DMS53 treated with DMSO at 0.1 percent for 48 hours (cell line): ENCODE results near the gene FRMD4B.
"Not testable (repeated sequence)": the region's sequence is repeated elsewhere in the genome, so short reads cannot be mapped to it uniquely, and the experiment has no call there.

Source experiments
- DNase-seq: peaks from one replicate; lab custom pipeline; 2025; ENCODE audit not compliant: unreplicated experiment; lab: John Stamatoyannopoulos, UW

Gene FRMD4B

DNA sequence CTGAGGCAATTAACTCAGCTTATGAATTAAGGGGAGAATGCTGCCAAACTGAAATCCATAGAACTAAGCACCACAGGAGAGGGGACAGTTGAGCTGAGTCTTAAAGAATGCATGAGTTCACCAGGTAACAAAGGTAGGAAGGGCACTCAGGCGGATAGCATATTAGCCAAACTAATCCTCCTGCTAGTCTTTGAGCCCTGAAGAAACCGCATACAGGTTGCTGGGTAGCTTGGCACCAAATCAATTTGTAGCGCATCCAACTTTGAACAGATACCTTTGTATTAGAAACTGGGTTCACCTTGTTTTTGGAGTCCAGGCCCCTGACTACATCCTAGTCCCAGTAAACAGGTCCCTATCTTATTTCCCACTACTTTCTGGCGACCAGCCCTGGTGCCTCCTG lies 93.7 kb downstream of the FRMD4B start:
- DNase-seq, result no peak

DNA sequence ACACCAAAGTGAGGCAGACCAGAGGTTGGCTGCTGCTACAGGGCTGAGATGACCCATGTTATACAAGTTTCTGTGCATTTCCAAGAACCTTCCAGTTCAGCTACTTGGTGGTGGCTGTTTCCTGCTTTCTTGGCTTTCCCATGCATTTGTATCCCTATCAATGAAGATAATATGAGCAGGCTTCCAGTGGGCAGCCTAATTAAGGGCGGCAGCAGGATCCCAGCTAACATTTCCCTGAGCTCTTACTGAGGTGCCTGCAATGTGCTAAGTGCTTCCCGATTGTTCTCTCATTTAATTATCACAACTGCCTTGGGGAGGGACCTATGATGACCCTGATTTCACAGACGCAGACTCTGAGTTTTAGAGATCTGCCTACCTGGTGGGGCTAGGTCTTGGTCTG lies 95.5 kb downstream of the FRMD4B start:
- DNase-seq, result no peak

DNA sequence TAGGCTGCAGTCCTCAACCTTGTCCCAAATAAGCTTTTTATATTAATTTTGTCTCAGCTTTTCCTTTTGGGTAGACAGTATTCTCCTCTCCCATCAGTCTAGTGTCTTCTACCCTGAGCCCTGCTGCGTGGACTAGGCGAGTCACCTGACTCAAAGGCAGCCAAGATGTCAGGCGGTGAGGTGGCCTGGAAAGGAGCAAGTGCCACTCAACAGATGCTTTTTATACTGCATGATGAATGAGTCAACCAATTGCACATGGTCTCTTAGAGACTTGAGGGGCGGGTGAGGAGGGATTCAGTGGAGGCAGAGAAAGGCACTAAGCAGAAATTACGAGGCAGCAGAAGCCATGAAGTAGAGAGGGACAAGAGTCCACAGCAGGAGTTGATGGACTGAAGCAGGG lies 95.9 kb downstream of the FRMD4B start:
- no peak for DNase-seq

DNA sequence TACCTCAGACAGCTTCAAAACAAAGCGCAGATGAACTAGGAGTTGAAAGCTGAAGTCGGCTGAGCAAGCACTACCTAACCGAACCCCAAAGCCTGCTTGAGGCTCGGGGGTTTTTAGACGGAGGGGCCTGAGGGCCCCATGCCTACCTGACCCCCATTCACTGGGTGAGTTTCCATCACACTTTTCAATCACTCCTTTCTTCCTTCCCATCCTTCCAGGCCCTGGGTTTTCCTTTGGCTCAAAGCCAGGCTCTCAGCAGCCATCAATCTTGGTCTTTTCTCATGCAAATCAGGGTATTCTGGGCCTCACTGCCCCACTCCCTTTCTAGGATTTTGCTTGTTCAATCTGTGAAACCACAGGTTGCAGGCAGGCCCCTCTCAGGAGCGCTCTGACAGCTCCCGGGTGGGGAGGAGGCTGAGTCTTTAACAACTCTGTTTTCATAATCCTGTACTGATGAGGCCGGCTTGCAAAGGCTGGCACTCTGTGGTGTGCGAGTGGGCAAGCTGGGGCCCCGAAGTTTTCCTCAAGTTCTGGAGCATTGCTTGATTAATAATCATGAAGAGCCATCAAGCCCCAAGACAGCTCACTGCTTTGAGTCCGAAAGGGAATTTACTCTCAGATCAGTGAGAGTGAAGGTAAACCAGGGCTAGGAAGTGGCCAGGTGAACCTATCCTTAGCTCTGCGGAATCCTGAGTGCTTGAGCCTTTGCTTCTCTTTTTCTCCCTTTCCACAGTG lies 97.6 kb downstream of the FRMD4B start:
- no peak for DNase-seq

DNA sequence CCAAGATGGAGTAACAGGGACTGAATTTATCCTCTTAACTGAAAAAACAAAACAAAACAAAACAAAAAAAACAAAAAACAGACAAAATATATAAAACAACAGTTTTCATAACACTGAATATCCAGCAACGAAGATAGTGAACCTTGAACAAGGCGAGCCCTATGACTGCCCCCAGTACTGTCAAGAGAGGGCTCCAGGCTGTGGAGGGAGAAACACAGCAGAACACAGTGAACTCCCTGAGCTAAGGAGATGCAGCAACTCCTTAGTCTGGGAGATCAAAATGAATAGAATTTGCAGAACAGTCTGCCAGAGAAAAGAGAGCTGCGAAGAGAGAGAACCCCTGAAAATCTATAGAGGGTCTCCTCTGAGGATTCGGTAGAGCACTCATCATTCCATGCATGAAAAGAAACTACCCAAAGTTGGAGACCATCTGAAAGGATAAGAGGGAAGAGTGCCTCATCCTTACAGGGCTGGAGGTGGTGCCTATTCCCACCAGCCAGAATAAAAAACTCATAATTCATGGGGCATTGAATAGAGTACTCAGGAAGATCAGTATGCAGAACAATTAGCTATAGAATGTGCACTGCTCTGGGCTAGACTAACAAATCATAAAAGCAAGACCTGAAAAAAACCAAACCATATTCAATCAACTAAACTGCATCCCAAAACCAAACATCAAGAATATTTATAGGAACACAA lies 101.8 kb downstream of the FRMD4B start:
- no peak for DNase-seq

DNA sequence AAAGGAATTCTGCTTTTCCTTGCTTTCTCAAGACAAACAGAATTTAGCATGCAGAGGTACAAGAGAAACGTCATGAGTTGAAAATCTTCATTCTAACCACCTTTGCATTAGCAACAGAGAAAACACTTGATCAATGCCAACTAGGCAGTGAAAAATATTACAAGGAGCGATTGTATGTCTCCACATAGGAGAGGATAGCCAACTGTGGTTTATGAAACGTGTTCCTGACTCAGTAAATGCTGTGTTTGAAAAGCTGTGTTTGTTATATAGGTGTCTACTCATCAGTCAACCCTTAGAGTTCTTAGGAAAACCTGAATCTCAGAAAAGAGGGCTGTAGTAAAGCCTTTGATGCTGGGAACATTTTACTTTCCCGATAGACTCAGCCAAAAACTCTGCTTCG lies 102.4 kb downstream of the FRMD4B start:
- no peak for DNase-seq

DNA sequence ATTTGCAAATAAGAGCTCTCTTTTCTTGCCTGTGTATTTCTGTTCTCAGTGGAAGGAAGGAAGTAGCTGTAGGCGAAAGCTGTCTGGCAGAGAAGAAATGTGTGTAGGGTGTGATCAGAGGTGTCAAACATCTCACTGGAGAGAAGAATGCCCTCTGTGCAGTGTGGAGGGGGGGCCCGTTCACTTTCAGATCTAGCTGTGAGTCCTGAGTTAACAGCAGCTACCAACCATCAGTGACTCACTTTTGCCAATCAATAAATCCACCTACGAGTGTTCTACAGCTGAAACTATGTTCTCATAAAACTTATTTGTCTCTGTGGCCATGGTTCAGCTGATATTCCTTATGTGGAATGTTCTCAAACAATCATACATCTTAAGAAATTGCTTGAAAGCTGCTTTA lies 103.7 kb downstream of the FRMD4B start:
- no peak for DNase-seq

DNA sequence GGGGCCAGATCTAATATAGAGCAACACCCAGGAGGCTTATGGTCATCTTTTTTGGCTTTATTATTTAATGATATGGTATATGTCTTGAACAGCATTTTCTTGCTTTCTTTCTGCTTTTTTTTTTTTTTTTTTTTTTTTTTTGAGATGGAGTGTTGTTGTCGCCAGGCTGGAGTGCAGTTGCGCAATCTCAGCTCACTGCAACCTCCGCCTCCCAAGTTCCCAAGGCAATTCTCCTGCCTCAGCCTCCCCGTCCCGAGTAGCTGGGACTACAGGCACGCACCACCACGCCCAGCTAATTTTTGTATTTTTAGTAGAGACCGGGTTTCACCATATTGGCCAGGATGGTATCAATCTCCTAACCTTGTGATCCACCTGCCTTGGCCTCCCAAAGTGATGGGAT lies 108.5 kb downstream of the FRMD4B start:
- not testable (repeated sequence) for DNase-seq

DNA sequence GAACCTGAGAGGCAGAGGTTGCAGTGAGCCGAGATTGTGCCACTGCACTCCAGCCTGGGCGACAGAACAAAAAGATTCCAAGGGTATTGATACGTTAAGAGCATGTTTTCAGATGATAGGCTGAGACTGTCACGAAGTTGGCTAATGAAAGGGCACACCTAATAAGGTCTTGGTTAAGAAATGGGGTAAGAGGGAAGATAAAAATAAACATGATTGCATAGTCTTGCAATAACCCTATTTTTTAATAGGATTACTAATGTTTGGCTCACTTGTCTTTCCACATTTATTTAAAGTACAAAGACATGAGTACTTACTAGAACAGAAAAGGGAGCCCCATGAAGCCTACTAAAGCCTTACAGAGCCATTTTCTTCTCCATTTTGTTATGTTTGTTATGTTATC lies 109.0 kb downstream of the FRMD4B start:
- no peak for DNase-seq

DNA sequence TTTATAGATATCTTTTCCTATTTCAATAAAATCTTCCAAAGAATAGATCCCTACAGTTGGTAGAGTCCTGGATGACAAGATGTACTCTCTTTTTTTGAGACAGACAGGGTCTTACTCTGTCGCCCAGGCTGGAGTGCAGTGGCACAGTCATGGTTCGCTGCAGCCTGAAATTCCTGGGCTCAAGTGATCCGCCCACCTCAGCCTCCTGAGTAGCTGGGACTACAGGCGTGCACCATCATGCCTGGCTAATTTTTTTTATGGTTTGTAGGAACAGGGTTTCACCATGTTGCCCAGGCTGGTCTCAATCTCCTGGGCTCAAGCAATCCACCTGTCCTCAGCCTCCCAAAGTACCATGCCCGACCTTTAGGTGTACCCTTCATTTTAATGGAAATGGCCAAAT lies 109.7 kb downstream of the FRMD4B start:
- not testable (repeated sequence) for DNase-seq

DNA sequence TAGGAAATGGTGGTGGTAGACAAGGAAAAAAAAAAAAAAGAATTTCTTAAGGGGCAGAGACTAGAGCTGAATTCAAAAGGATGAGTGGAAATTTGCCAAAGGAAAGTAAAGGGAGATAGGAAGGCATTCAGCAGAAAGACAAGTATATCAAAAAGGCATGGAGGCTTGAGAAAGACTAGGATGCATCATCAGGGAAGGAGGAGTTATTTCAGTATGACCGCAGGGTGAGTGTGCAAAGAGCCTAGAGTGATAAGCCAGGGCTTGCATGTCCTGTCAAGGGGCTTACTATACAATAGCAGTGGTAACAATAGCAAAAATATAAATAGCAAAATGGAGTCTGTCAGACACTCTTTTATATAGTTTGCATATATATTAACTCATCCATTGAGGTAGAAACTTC lies 112.0 kb downstream of the FRMD4B start:
- DNase-seq, result no peak

DNA sequence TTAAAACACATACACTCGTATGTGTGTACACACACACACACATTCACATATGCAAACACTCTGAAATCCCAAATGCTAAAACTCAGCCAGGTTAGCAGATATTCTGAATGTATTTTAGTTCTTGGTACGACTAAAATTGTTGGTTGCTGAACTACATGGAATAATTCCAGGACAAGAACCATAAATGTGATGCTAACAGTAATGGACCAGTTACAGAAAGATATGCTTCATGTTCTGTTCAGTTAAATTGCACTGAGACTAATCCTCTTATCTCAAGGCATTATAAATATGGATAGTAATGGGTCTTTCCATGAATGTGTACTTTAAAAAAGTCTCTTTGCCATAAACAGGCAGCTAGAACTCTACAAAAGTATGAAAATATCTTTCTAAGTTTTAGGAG lies 113.3 kb downstream of the FRMD4B start:
- no peak for DNase-seq

DNA sequence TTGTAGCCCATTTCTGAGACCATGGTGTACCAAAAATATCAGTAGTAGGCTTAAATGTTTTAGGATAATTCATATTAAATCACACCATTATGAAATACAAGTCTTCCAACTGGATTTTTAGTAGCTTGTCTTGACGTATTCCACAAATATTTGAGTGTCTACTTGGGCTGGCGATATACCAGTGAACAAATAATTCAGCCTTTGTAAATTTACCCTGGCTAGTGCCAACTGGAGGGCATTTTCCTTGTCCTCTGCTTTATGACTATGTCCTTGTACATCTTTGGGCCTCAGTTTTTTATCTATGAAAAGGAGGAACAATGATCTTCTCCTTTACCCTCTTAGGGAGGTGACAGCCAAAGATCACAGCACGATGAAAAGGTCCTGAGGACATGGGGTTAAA lies 114.8 kb downstream of the FRMD4B start:
- DNase-seq, result no peak

DNA sequence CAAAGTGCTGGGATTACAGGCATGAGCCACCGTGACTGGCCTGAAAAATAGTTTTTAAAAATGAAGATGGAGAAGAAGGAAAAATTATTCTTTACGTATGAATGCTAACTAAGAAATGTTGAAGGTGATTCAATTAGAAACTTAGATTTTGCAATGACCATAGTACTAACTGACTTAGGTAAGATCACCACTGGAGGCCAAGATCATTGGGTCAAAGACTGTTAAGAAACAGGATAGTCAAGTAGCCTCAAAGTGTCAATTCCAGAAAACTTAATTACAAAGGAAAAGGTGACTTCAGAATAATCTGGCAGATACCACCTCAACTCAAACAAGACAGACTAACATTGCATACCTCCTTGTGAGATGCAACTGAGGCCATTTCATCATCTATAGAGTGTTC lies 119.3 kb downstream of the FRMD4B start:
- no peak for DNase-seq

DNA sequence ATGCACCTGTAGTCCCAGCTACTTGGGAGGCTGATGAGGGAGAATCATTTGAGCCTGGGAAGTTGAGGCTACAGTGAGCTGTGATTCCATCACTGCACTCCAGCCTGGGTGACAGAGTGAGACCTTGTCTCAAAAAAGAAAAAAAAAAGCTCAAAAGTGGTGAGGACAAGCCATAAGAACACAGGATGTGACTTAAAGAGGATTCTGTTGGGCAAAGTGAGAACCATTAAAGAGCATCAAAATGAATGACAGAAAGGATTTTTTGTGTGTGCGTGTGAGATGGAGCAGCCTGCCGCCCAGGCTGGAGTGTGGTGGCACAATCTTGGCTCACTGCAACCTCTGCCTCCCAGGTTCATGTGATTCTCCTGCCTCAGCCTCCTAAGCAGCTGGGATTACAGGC lies 119.8 kb downstream of the FRMD4B start:
- not testable (repeated sequence) for DNase-seq

DNA sequence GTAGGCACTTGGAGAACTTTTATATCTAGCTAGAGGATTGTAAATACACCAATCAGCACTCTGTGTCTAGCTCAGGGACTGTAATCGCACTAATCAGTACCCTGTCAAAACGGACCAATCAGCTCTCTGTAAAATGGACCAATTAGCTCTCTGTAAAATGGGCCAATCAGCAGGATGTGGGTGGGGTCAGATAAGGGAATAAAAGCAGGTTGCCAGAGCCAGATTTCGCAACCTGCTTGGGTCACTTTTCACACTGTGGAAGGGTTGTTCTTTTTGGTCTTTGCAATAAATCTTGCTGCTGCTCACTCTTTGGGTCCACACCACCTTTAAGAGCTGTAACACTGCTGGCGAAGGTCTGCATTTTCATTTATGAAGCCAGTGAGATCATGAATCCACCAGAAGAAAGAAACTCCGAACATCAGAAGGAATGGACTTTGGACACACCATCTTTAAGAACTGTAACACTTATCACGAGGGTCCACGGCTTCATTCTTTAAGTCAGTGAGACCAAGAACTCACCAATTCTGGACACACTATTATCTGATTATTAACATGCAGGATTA lies 125.0 kb downstream of the FRMD4B start:
- DNase-seq, result not testable (repeated sequence)

DNA sequence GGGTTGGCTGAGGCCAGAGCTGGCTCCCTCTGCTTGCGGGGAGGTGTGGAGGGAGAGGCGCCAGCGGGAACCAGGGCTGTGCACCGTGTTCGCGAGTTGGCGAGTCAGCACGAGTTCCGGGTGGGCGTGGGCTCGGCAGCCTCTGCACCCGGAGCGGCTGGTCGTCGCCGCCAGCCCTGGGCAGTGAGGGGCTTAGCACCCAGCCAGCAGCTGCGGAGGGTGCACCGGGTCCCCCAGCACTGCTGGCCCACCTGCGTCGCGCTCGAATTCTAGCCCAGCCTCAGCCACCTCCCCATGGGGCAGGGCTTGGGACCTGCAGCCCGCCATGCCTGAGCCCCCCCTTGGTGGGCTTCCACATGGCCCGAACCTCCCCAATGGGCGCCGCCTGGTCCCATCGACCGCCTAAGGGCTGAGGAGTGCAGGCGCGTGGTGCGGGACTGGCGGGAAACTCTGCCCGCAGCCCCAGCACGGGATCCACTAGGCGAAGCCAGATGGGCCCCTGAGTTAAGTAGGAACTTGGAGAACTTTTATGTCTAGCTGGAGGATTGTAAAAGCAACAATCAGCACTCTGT lies 125.6 kb downstream of the FRMD4B start:
- DNase-seq, result no peak

DNA sequence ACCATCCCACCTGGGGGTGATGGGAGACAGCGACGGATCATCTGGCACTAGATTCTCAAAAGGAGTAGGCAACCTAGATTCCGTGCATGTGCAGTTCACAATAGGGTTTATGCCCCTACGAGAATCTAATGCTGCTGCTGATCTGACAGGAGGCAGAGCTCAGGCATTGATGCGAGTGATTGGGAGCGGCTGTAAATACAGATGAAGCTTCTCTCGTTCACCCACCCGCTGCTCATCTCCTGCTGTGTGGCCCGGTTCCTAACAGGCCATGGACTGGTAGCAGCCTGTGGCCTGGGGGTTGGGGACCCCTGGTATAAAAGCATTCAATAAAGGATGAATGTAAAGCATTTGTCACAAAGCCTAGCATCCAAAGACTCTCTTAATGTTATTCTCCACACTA lies 126.8 kb downstream of the FRMD4B start:
- no peak for DNase-seq

DNA sequence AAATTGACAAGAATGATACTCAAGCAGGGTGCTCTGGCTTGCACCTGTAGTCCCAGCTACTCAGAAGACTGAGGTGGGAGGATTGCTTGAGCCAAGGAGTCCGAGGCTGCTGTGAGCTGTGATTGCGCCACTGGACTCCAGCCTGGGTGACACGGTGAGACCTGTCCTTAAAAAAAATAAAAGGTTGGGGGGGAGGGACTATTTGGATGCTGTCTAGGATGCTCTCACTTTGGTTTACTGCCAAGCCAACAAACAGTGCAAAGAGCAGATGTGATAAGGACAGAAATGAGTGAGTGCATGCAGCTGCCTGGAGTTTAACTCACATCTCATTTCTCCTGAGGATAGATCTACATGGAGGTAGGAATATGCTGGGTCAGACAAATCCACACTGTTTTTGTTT lies 130.0 kb downstream of the FRMD4B start:
- no peak for DNase-seq

DNA sequence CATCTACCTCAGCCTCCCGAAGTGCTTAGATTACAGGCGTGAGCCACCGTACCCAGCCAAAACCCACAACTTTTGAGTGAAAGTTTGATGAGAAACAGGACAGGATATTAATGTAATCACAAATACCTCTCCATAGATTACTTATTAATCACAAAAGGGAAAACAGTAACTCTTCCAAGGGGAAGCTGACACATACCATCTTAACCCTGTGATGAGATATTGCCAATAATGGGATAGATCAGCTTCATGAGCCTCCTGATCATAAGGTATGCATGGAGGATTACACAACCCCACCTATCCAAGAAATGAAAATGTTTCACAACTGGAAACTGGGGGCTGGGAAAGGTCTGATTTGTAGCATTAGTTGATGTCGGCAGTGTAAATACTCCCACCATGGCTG lies 131.5 kb downstream of the FRMD4B start:
- no peak for DNase-seq

DNA sequence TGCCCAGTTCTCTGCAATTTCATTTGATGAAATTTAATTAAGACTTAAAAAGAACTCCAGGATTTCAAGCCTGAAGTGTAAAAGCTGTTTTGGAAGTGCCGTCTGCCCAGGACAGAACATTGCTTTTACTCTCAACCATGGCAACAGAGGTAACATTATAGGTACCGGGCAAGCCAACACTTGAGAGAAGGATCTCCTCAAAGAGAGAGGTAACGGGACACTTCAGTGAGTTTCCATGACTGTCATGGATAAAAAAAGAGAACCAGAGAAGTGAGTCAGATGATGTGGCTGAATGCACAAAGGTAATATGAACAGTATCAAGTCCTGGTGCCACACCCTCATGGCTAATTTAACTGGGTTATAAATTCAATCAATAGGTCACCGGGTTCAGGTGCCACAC lies 133.3 kb downstream of the FRMD4B start:
- DNase-seq, result no peak

DNA sequence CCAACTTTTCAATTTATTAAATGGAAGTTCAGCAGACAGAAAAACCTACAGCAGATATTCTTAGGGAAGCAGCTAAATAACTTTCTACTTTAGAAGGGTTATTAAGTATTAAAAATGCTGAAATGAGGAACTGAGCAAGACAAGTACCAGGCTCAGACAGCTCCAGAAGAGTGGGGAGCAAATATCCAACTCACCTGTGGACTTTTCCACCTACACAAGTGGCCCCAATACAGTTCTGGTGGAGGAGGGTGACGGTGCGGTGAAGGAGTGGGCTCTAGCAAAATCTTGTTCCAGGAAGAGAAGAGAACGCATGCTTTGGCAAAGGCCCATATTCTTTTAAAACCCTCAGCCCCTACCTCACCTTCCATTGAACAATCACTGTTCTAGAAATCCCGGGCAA lies 133.7 kb downstream of the FRMD4B start:
- DNase-seq, result no peak
